ENCODE results near the gene EVC2. TPM values are rescaled to one million over a fixed set of nuclear protein-coding genes. Genes with fewer than 3 reads are reported as not detected.

Gene EVC2
- total RNA-seq, 4 donors from 2014 or later: 15.7 to 24.5 (median 17.2) TPM

DNA sequence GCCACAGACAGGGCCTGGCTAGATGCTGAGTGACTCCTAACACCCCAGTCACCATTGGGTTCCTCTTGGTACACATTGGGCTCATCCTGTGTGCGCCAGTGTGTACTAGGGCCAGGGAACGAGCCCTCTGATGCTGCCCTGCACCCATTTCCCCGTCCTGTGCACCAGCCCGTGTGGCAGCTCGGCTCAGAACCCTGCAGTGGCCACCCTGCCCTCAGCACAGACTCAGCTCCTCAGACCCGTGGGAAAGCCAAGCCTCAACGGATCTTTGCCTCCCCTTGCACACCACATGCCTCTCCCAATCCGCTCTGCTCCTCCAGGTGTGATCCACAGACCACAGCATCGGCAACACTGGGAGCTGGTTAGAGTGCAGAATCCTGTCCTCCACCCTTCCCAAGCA lies 41.2 kb upstream of the EVC2 start:
- Histone ChIP-seq H3K27ac (no peak overlapping the region), H3K9me3 (no peaks in the 10 kb centered on the region), H3K4me1 (peaks cover 10 to 11% of the 10 kb centered on the region in 2 donors), H3K36me3 (peaks cover 4 to 16% of the 10 kb centered on the region in 2 donors), H3K27me3 (no peaks in the 10 kb centered on the region), H3K4me3 (replicated peaks in 1 of 3) (no peak overlapping the region)
- intact Hi-C loops (cut with DNase I): no loop called here
- no peak for TF ChIP-seq POLR2A (IDR thresholded peaks at IDR 0.05)
- TF ChIP-seq, protein P1, sequence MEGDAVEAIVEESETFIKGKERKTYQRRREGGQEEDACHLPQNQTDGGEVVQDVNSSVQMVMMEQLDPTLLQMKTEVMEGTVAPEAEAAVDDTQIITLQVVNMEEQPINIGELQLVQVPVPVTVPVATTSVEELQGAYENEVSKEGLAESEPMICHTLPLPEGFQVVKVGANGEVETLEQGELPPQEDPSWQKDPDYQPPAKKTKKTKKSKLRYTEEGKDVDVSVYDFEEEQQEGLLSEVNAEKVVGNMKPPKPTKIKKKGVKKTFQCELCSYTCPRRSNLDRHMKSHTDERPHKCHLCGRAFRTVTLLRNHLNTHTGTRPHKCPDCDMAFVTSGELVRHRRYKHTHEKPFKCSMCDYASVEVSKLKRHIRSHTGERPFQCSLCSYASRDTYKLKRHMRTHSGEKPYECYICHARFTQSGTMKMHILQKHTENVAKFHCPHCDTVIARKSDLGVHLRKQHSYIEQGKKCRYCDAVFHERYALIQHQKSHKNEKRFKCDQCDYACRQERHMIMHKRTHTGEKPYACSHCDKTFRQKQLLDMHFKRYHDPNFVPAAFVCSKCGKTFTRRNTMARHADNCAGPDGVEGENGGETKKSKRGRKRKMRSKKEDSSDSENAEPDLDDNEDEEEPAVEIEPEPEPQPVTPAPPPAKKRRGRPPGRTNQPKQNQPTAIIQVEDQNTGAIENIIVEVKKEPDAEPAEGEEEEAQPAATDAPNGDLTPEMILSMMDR (IDR thresholded peaks at IDR 0.05): no peak
- 89 to 92% methylated on average over 9 of the region's 9 CpGs for WGBS, 2 donors
- no peak for DNase-seq

DNA sequence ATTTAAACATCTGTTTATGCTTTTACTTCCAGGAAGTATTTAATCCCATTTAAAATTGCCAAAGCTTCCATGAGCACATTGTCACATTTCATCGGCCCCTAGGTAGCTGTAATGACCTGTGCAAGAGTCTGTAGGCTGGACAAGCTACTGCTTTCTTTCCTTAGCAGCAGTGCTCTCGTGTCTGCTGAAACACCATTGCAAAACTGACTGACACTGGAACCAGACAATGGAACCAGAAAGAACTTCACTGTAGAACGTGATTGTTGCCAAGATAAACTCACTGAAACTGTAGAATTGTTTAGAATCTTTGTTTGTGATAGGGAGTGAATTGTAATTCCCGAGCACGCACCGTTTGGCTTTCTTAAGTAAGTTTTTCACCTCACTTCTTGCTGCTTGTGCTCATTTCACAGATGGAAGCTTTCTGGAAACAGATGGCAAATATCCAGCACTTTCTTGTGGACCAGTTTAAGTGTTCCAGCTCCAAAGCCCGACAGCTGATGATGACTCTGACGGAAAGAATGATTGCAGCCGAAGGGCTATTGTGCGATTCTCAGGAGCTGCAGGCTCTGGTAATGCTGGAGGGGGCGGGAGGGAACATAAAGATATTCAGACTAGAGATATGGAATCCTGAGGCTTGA lies 39.5 kb upstream of the EVC2 start:
- 33 to 42% methylated on average over 11 of the region's 11 CpGs for WGBS, 2 donors
- peaks cover 0 to 12% of the 10 kb centered on the region in 2 donors for H3K36me3 ChIP-seq
- no peak overlapping the region for H3K4me3 ChIP-seq (replicated peaks in 1 of 3)
- intact Hi-C loops (cut with DNase I): no loop called here
- peak overlapping the region in 1 of 3 donors; percentile 30 for H3K27ac ChIP-seq
- no peaks in the 10 kb centered on the region for H3K27me3 ChIP-seq
- TF ChIP-seq, protein P1 (IDR thresholded peaks at IDR 0.05): no peak
- no peak for TF ChIP-seq POLR2A (IDR thresholded peaks at IDR 0.05)
- peak; percentile 20 to 44 for DNase-seq
- no peaks in the 10 kb centered on the region for H3K9me3 ChIP-seq
- peaks cover 10 to 11% of the 10 kb centered on the region in 2 donors for H3K4me1 ChIP-seq

DNA sequence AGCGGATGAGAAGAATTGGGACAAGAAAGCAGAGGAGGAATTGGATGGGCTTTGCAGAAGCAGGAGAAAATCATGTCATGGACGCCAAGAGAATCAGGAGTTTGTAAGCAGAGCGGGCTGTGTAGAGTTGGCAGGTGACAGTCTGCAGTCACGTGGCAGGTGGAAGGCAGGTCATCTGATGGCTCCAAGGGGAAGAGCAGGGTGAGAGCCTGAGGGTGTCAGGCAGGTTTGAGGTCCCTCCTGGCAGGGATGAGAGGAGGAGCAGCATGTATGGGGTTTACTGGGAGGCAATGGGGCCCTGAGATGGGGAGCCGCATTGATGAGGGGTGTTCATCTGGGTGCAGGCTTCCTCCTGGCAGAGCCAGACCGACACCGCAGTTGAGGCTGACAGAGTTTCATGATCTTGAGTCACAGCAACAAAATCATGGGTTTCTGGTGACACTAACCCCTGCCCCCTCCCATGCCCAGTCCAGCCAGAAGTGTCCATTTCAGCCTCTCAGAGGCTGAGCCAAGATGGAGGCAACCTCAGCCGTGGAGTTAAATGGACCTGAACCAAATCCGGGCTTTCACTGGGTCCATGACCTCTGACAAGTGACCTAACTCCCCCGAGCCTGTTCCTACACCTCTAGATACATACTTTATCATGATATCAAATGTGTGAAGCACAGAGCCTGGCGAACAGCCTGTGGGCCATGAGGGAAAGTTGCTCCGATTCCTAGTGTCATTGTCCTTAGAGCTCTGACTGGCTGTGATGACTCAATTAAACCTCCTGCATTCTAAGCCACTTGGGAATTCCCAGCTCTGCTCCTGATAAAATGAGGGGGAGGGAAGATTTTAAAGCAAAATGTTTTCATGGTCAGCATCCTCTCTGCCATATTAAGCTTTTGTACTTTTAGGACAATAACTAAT lies 38.7 kb upstream of the EVC2 start:
- no peak for TF ChIP-seq POLR2A (IDR thresholded peaks at IDR 0.05)
- TF ChIP-seq, protein P1 (IDR thresholded peaks at IDR 0.05): no peak

DNA sequence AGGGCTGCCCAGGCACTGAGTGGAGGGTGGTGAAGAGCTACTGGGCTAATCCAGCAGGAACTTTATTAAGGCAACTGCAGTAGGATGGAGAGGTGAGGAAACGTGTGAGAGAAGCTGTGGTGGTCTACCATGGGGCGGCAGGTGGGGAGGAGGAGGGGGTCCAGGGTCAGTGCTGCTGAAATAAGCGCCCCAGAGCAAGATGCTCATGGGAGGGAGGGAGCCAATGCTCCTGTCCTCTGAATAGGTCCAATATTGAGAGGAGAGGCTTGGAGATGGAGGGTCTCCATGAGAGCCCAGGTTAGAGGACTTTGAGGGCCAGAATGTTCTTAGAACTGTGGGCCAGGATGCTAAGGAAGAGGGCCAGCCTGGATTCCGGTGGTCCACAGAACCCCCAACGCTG lies 37.9 kb upstream of the EVC2 start:
- Histone ChIP-seq H3K36me3 (peaks cover 3 to 15% of the 10 kb centered on the region in 2 donors), H3K27me3 (no peaks in the 10 kb centered on the region), H3K27ac (no peak overlapping the region), H3K9me3 (no peaks in the 10 kb centered on the region), H3K4me1 (peaks cover 10 to 11% of the 10 kb centered on the region in 2 donors), H3K4me3 (replicated peaks in 1 of 3) (no peak overlapping the region)
- intact Hi-C loops (cut with DNase I): no loop called here
- DNase-seq: no peak
- WGBS, 2 donors: 95 to 97% methylated on average over 5 of the region's 5 CpGs
- TF ChIP-seq, protein P1 (IDR thresholded peaks at IDR 0.05): no peak
- no peak for TF ChIP-seq POLR2A (IDR thresholded peaks at IDR 0.05)

More for the DNA sequence above, 38.7 kb upstream of the EVC2 start:
- peaks cover 10 to 11% of the 10 kb centered on the region in 2 donors for H3K4me1 ChIP-seq
- no peaks in the 10 kb centered on the region for H3K27me3 ChIP-seq
- no peaks in the 10 kb centered on the region for H3K9me3 ChIP-seq
- no peak for DNase-seq
- peak overlapping the region in 2 of 3 donors; percentile 2 to 30 for H3K27ac ChIP-seq
- 80 to 84% methylated on average over 12 of the region's 12 CpGs for WGBS, 2 donors
- peaks cover 3 to 15% of the 10 kb centered on the region in 2 donors for H3K36me3 ChIP-seq
- intact Hi-C loops (cut with DNase I): no loop called here
- no peak overlapping the region for H3K4me3 ChIP-seq (replicated peaks in 1 of 3)

DNA sequence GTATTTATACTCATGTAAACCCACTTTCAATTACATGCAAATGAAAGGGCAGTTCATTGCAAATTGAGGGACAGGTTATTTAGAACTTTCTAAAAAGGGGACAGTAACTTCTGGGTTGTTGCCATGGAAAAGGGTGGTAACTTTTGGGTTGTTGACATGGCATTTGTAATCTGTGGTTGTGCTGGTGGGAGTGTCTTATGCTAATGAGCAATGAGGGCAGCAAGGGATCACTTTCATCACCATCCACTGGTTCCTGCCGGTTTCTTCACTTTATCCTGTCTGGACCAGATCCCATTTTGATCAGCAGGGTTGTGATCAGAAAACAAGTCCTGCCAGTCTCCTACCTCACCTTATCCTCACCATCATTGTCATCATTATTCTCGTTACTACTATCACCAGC lies 34.6 kb upstream of the EVC2 start:
- peaks cover 3 to 12% of the 10 kb centered on the region in 2 donors for H3K36me3 ChIP-seq
- no peak overlapping the region for H3K4me3 ChIP-seq (replicated peaks in 1 of 3)
- WGBS, 2 donors: 91 to 93% methylated on average over 2 of the region's 2 CpGs
- H3K27me3 ChIP-seq: no peaks in the 10 kb centered on the region
- TF ChIP-seq POLR2A (IDR thresholded peaks at IDR 0.05): no peak
- TF ChIP-seq, protein P1 (IDR thresholded peaks at IDR 0.05): no peak
- peaks cover 9 to 10% of the 10 kb centered on the region in 2 donors for H3K4me1 ChIP-seq
- no peak overlapping the region for H3K27ac ChIP-seq
- DNase-seq: no peak
- no peaks in the 10 kb centered on the region for H3K9me3 ChIP-seq
- intact Hi-C loops (cut with DNase I): no loop called here
